Hematopoietic multipotent progenitor cell treated with erythropoietin and hydrocortisone succinate and interleukin-3 and kit ligand, for 6 days (in vitro differentiated cells): Measurements from ENCODE around the gene ITFG1.
"Not testable (repeated sequence)": the region's sequence is repeated elsewhere in the genome, so short reads cannot be mapped to it uniquely, and the experiment has no call there.

Source experiments
- DNase-seq: peaks from one replicate; pipeline ENCODE4 v3.0.0-alpha.2; 2015

Gene ITFG1

DNA sequence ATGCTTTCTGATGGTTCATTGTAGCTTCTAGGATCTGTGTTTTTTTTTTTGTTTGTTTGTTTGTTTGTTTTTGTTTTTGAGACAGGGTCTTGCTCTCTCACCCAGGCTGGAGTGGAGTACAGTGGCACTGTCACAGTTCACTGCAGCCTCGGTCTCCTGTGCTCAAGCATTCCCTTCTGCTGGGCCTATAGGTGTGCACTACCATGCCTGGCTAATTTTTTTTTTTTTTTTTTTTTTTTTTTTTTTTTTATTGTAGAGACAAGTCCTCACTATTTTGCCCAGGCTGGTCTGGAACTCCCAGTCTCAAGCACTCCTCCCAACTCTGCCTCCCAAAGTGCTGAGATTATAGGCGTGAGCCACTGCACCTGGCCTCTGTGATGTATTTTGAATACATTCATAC, 12.1 kb upstream of the ITFG1 start:
- DNase-seq: not testable (repeated sequence)

DNA sequence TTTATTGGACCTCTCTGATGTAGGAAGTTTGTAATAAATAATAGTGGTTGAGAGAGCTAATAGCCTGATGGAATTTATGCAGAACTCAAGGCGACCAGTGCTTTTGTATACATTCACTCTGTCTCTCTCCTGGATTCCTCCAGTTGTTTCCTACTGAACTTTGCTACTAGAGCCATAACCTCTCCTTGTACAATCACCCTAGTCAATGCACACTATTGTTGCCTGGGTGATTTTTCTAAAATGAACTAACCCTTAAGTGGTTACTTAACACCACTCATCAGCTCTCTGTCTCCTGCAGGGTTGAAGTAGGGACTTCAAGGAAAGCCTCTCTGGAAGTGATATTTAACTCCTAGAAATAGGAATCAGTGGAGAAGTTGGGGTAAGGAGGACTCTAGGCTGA, 9.9 kb upstream of the ITFG1 start:
- DNase-seq: no peak

DNA sequence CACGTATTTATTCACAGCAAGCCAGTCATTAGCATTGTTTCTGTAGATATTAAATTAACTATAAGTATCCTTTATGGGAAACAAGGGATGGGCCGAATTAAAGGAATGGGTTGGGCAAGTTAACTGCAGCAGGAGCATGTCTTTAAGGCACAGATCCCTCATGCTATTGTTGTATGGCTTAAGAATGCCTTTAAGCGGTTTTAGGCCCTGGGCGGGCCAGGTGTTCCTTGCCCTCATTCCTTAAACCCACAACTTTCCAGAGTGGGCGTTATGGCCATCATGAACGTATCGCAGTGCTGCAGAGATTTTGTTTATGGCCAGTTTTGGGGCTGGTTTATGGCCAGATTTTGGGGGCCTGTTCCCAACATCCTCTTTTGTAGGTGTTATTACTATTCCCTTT, 9.3 kb upstream of the ITFG1 start:
- DNase-seq: no peak

DNA sequence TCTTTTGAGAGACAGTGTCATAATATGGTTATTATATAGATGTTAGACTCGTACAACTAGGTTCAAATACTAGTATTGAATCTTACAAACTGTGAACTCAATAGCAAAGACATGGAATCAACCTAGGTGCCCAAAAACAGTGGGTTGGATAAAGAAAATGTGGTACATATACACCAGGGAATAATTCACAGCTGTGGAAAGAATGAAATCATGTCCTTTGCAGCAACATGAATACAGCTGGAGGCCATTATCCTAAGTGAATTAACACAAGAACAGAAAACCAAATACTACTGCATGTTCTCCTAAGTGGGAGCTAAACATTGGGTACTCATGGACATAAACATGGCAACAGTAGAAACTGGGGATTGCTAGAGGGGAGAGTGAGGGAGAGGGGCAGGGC, 8.4 kb upstream of the ITFG1 start:
- no peak for DNase-seq

DNA sequence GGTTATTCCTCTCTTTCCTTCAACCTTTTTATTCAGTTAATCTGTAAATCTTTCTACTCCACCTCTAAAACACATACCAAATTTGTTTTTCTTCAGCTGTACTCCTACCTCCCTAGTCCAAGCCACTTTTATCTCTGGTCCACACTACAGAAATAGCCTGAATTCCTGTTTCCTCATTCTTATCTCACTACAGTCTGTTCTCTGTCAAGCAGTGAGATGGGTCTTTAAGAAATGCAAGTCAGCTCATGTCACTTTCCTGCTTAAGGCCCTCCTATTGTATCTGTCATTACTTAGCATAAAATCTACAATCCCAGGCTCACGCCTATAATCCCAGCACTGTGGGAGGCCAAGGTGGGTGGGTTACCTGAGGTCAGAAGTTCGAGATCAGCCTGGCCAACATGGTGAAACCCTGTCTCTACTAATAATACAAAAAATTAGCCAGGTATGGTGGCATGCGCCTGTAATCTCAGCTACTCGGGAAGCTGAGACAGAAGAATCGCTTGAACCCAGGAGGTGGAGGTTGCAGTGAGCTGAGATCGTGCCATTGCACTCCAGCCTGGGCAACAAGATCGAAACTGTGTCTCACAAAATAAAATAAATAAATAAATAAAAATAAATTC, 7.3 kb upstream of the ITFG1 start:
- peak; percentile 89 for DNase-seq

DNA sequence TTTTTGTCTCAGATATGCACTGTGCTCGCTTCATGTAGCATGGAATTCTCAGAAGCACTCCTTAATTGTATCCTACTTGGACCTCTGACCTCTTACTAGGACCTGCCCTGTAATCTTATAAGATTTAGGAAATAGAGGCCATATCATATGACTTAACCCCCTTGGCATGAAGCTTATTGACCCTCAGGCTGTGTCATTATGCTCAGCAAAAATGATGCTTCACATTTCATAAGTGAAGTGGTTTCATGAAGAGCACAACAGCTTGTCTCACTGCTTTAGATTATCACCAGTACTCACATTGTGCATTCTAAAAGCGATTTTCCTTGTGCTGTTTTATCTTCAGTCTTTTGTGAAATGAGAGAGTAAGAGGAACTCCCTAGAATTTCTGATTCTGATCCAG, 6.6 kb upstream of the ITFG1 start:
- peak; percentile 40 for DNase-seq

DNA sequence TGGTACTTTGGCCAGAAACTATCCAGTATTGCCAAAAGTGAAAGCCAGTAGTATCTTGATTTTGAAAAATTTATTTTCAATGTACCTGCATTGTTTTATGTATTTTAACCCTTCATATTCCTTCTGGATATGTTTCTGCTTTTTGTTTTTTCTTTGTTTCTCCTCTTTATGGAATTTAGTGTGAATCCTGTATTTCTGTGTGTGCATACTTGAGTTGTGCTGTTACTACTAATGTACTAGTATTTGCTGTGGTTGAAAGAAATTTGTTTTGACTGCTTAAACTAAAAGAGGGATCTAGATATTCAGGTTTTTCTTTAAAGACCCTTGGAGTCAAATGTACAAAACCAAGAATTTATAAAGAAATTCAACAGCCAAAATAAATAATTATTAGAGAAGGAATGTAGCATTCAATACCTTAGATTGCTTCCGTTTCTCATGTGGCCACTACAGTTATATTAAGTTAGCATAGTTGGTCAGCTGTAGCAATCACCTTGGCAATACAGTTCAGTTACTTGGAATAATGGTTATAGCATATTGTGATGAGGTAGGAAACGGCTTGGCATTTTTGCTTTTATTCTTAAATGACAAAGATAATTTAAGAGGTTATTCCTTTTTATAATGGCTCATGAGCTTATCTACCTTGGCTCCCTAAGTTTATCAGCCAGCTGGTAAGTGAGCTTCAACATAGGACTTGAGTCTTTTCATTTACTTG, 5.2 kb upstream of the ITFG1 start:
- DNase-seq: peak; percentile 5

DNA sequence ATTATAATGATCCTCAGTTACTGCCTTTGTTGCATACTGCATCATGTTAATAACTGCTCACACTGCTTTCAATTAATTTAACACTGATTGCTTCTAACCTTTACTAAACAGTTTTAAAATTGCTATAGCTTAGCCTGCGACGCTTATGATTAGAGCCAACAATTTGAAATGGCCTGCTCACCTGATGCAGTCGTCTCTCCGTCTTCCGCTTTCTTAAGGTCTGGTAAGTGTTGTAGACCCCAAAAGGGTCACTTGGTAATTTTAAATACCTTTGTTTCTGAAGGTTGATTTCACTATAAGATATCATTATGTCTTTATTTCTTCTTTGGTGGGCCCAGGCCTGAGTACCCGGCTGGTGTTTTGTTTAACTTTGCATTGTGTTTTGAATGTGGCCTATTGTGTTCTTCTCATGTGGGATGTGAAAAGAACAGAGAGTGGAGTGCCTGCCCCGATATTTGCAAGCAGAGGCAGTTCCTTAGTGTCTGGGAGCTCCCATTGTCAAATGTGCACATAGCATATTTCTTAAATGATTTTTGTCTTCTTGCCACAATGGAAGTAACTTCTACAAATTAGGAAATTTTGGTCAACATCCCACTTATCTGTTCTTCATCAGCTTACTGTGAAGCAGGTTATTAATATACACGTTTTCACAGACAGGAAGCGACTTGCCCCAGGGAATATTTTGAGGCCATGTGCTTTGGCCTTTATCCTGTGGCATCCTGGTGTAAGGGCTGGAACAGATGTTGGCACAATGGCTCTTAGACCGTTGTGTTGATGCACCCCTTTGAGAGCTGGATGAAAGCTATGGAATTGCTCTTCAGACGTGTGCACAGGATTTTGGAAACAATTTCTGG, 3.1 kb upstream of the ITFG1 start:
- no peak for DNase-seq

DNA sequence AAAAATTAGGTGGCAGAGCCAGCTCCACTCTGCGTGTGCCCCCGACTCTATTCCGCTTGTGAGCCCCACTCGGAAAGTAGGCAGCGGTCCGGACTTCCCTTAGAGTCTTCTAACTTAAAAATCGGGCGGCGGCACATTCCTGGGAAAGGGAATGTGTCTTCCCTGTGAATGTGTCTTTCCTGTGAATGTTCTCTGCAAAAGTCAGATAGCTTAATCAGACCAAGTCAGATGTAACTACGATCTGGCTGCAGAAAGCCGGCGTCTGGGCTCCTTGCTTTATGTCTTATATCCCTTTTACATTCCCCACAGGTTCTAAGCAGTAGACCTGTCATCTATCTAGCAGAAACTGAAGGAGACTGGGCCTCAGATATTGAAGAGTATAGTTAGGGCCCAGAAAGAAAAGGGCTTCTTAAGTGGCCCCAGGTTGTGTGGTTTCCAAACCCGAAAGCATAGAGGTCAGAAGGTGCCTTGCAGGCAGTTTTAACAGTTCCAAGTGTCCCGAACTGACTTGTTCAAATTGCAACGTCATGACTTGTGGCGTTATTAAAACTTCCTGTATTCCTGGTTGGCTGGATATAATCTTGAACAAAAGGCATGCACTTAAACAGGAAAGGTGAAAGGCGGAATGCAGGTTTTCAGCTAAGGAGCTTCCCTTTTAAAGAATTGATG, 869 bp upstream of the ITFG1 start:
- DNase-seq: peak; percentile 90

DNA sequence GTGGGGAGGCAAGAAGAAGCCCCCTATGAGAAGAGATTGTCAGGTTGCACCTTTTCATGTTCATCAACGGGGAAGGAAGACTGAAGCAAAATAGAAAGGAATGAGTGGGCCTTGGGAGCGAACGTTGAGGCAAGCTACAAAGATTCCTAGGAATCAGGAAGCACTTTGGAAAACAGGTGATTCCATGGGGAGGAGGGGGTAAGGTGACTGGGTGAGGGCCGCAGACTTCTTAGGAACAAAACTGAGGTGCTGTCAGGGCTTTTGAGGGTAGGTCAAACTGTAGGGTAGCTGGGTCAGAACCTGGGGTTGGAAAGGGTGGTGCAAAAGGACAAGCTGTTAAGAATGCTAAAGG, 528 bp downstream of the ITFG1 start:
- no peak for DNase-seq

DNA sequence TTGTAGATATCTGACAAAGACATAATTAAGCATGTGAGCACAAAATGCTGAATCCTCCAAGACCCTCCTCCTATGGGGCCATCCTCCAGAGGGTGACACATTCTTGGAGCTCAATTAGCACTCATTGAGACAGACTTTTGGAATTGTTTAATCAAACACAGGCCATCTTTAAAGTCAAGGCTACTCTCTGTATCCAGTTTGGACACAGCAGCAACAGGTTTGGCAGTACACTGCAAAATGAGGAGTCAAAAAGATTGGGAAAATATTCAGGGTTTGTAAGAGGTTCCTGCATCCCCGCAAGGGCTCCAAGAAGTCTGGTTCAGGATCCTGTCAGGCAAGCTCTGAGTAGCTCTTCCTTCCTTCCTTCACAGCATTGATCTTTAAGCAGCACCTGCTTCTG, 1.3 kb downstream of the ITFG1 start:
- DNase-seq: peak; percentile 11

DNA sequence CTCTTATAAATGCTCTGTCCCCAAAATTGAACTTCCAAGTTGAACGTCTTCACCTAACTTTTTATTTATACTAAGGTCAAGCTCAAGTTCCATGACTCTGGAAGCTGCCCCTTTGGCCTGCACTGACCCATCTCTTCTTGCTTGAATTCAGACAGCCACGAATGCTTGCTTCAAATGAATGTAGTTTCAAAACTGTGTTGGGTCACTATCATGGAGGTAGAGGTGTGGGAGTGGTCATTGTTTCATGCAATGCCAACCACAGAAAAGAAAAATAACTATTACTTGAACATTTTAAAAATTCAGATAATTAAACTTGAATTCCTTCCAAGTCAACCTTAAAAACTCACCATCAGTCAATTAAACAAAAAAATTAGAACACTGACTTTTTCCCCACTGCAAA, 2.5 kb downstream of the ITFG1 start:
- DNase-seq: no peak

DNA sequence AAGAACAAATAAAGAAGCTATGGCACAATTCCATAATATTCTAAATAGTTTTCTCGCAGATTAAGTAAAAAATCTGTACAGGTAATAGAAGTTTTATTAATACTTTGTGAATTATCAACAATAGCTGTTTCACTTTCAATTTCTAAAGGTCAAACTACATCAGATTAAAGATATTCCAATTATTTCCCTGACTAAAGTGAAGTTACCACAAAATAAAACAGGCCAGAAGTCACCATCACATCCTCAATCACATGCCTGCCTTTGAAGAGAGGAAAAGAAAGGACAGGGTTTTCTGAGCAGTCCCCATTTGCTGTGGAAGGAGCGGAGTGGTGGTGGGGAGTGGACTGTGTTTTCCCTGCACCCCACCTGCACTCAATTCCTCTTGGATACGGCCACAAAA, 11.1 kb downstream of the ITFG1 start:
- DNase-seq: no peak

DNA sequence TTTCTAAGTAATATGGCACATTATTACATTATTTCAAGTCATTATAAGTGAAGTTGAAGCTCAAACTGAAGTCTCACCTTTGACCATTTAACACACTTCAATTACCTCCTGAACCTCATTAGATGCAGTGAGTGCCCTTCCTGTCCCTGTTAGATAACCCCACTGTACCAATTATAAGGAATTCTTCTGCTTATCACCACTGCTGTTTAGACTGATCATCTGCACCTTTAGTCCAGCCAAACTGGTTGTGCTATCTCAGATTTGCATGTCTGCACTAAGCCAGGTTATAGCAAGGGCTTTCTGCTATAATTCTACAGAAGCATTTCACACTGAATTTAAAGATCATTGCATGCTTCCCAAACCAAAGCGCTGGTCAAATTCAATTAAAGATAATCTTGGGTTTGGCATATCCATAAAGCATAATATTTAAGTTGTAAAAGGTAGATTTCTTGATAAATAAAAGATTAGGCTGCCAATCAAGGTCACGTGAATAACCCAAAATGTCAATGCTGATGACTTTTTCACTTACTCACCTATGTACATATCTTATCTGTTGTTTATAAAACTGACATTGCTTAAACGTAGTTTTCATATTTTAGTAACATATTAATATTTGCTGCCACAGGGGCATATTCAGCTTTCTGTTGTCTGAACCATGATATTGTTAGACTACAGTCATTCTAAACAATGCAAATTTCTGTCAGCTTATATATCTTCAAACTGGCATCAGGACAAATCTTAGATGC, 11.9 kb downstream of the ITFG1 start:
- DNase-seq: peak; percentile 43

DNA sequence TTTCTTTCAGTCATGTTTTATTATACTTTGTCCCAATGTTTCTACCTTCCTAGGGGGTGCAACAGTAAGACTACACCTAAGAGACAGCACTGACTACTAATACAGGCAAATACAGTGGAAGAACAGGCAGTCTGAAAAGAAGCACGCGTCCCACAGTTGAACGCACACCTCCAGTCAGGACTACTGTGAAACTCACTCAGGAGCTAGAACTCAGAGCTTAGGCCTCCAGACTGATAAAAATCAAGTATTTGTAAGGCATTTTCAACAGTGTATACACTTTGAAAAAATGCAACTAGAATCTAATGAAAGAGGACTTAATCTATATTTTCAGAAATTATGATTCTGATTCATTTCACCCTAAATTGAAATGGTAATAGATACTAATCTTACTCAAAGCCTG, 14.4 kb downstream of the ITFG1 start:
- no peak for DNase-seq

DNA sequence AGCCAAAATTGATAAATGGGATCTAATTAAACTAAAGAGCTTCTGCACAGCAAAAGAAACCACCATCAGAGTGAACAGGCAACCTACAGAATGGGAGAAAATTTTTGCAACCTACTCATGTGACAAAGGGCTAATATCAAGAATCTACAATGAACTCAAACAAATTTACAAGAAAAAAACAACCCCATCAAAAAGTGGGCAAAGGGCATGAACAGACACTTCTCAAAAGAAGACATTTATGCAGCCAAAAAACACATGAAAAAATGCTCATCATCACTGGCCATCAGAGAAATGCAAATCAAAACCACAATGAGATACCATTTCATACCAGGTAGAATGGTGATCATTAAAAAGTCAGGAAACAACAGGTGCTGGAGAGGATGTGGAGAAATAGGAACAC, 18.0 kb downstream of the ITFG1 start:
- not testable (repeated sequence) for DNase-seq

DNA sequence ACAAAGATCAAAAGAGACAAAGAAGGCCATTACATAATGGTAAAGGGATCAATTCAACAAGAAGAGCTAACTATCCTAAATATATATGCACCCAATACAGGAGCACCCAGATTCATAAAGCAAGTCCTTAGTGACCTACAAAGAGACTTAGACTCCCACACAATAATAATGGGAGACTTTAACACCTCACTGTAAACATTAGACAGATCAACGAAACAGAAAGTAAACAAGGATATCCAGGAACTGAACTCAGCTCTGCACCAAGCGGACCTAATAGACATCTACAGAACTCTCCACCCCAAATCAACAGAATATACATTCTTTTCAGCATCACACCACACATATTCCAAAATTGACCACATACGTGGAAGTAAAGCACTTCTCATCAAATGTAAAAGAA, 20.8 kb downstream of the ITFG1 start:
- not testable (repeated sequence) for DNase-seq

DNA sequence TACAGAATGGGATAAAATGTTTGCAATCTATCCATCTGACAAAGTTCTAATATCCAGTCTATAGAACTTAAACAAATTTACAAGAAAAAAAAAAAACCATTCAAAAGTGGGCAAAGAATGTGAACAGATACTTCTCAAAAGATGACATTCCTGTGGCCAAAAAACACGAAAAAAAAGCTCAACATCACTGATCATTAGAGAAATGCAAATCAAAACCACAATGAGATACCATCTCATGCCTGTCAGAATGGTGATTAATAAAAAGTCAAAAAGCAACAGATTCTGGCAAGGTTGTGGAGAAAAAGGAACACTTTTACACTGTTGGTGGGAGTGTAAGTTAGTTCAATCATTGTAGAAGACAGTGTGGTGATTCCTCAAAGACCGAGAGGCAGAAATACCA, 26.6 kb downstream of the ITFG1 start:
- not testable (repeated sequence) for DNase-seq

DNA sequence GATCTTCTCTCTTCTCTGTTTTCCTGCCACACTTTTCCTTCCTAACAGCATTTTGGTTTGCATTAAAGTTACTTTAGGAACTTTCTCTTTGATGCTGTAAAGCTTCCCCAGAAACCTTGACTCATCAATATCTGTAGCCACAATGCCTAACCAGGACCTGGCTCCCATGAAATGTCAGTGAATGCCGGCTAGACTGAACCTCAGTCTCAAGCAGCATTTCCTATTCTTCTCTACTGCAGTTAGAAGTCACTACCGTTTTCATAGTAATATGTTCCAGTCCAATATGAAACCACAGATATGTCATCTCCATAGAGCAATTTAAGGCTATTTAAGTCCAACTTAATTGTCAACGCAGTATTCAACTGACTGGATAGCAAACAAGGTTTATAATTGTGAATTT, 28.9 kb downstream of the ITFG1 start:
- DNase-seq: no peak

DNA sequence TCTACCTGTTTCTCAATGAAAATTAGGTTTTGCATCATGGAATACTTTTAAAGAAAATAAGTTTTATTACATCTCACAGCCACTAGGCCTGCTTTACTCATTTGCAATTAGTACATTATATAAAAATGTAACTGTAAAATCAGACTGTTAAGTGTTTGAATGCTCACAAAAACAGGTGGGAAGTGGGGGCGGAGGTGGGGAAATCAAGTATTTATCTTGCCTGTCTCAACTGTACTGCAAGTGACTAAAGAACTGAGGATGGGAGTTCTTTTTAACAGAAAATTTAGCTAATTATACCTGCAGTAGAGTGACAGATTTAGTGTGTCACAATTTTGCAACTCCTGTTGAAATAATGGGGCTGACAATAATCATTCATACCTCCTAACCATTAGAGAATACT, 34.1 kb downstream of the ITFG1 start:
- no peak for DNase-seq

DNA sequence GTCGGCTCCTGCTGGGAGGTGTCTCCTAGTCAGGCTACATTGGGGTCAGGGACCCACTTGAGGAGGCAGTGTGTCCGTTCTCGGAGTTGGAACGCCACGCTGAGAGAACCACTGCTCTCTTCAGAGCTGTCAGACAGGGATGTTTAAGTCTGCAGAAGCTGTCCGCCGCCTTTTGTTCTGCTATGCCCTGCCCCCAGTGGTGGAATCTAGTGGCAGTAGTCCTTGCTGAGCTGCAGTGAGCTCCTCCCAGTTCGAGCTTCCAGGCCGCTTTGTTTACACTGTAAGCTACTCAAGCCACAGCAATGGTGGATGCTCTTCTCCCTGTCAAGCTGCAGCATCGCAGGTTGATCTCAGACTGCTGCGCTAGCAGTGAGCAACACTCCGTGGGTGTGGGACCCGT, 36.0 kb downstream of the ITFG1 start:
- no peak for DNase-seq

DNA sequence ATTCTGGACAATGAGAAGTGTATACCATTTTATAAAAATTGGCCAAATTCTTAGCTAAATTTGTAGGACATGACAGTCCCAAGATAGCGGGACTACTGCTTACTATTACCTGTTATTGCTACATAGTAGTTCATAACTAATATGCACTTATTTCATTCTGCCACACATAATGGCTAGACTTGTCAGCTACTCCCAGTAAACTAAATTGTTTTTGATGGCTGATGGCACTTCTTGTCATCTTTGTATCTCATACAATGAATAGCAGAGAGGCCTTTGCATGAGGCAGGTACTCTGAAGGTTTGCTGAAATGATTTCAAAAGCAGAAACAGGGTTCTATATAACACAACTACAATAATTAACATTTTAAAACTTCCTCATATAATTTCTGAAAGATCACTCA, 44.0 kb downstream of the ITFG1 start:
- no peak for DNase-seq

DNA sequence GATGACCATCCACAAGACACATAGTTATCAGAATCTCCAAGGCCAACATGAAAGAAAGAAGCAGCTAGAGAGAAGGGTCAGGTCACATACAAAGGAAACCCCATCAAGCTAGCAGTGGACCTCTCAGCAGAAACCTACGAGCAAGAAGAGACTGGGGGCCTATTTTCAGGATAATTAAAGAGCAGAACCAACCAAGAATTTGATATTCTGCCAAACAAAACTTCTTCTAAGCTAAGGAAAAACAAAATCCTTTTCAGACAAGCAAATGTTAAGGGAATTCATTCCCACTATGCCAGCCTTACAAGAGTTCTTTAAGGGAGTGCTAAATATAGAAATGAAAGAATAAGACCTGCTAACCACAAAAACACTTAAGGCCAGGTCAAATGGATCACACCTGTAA, 47.8 kb downstream of the ITFG1 start:
- no peak for DNase-seq
